Common myeloid progenitor, CD34-positive (primary cell): ENCODE measurements around the gene GPR18.

Source experiments
- CTCF ChIA-PET: fragments of 350-600 bp; sonication (Branson Sonifier 250); formaldehyde crosslinking; loops from one replicate; lab custom pipeline; 2021; ENCODE audit warnings: antibody characterized with exemption; lab: Charles Lee
- POLR2A ChIA-PET: fragments of 350-600 bp; sonication (Branson Sonifier 250); formaldehyde crosslinking; loops from one replicate; lab custom pipeline; 2021; ENCODE audit warnings: antibody characterized with exemption; lab: Charles Lee
- DNase-seq, 3 donors: peaks; one replicate each; pipeline versions ENCODE4 v3.0.0 to v3.0.0-alpha.2; 2013
- H3K27ac ChIP-seq, 2 experiments: 1 replicate in 1 of 2; 2 replicates in 1 of 2; pipeline ENCODE4 v1.7.0; 2013; ENCODE audit warnings: inconsistent platforms in 2 of 2, low read length in 2 of 2, mild to moderate bottlenecking in 2 of 2, low read depth in 1 of 2, moderate library complexity in 1 of 2; ENCODE audit not compliant: severe bottlenecking in 2 of 2, insufficient read depth in 1 of 2, poor library complexity in 1 of 2
- H3K27me3 ChIP-seq, 5 experiments: replicated peaks in 2 of 5; 1 replicate in 3 of 5; 2 replicates in 2 of 5; pipeline versions ENCODE4 v1.6.1 to v1.7.0; 2013; ENCODE audit warnings: low read length in 4 of 5, mild to moderate bottlenecking in 2 of 5, moderate library complexity in 2 of 5, inconsistent platforms in 1 of 5; ENCODE audit not compliant: insufficient read depth in 5 of 5, control insufficient read depth in 4 of 5
- H3K36me3 ChIP-seq, 4 experiments: 1 replicate in 2 of 4; 2 replicates in 2 of 4; pipeline versions ENCODE4 v1.6.1 to v1.7.0; 2013; ENCODE audit warnings: low read length in 3 of 4, control low read depth in 1 of 4, mild to moderate bottlenecking in 1 of 4; ENCODE audit not compliant: control insufficient read depth in 4 of 4, insufficient read depth in 4 of 4
- H3K4me1 ChIP-seq, 4 experiments: 1 replicate in 3 of 4; 2 replicates in 1 of 4; pipeline versions ENCODE4 v1.6.1 to v1.7.1; 2013; ENCODE audit warnings: low read length in 3 of 4, mild to moderate bottlenecking in 3 of 4, control low read depth in 1 of 4, inconsistent platforms in 1 of 4, moderate library complexity in 1 of 4; ENCODE audit not compliant: control insufficient read depth in 4 of 4, insufficient read depth in 4 of 4; ENCODE audit errors: control extremely low read depth in 1 of 4
- H3K4me3 ChIP-seq, 7 experiments: 1 replicate in 4 of 7; 2 replicates in 3 of 7; pipeline versions ENCODE4 v1.5.1 to v1.7.0; 2013; ENCODE audit warnings: mild to moderate bottlenecking in 7 of 7, low read length in 6 of 7, moderate library complexity in 6 of 7, inconsistent platforms in 2 of 7, low read depth in 2 of 7, control low read depth in 1 of 7; ENCODE audit not compliant: insufficient read depth in 4 of 7, control insufficient read depth in 1 of 7; ENCODE audit errors: extremely low read depth in 1 of 7
- H3K9me3 ChIP-seq, 5 experiments: 1 replicate in 4 of 5; 2 replicates in 1 of 5; pipeline versions ENCODE4 v1.6.1 to v1.7.1; 2013; ENCODE audit warnings: low read length in 4 of 5, mild to moderate bottlenecking in 2 of 5, inconsistent platforms in 1 of 5, low read depth in 1 of 5, moderate library complexity in 1 of 5; ENCODE audit not compliant: control insufficient read depth in 4 of 5, insufficient read depth in 2 of 5; ENCODE audit errors: control extremely low read depth in 1 of 5
- WGBS: methylation state at CpG from one replicate; pipeline ENCODE4 v1.1.5; 2013; ENCODE audit not compliant: insufficient coverage; 5-methylcytosine and 5-hydroxymethylcytosine counted together

GPR18 gene

GRCh38 chr13:99258946-99259345 lies 767 bp upstream of the GPR18 start:
- DNase-seq: peak; percentile 41 to 85 (median 77)
- peaks cover 3 to 24% (median 14%) of the 10 kb centered on the region in 4 experiments for H3K36me3 ChIP-seq
- no peaks in the 10 kb centered on the region for H3K9me3 ChIP-seq
- ChIA-PET POLR2A (interaction anchor here (0.6 to 1.0 kb wide), 2 partner anchors 58 to 78 kb away, joined by 3 to 4 read pairs; partner anchors contain the start of gene UBAC2), CTCF (interaction anchor here (0.7 to 2.7 kb wide), 8 partner anchors 9 to 102 kb away, joined by 3 to 14 read pairs (median 6); partner anchors contain the start of gene UBAC2)
- no CpG with 5 or more reads among the region's 3 CpGs for WGBS
- H3K4me1 ChIP-seq: peaks cover 21 to 44% (median 27%) of the 10 kb centered on the region in 4 experiments
- H3K27ac ChIP-seq: peak overlapping the region; percentile 41 to 67
- H3K27me3 ChIP-seq: no peaks in the 10 kb centered on the region
- H3K4me3 ChIP-seq: peak overlapping the region in 6 of 7 experiments; percentile 11 to 63 (median 20)

- Histone ChIP-seq H3K4me1 (peaks cover 16 to 33% (median 24%) of the 10 kb centered on the region in 4 experiments), H3K4me3 (no peak overlapping the region), H3K27ac (peak overlapping the region in 1 of 2 experiments; percentile 67)
Observed at GRCh38 chr13:99257291-99257690, 888 bp downstream of the GPR18 start.

GRCh38 chr13:99256709-99257108 lies 1.5 kb downstream of the GPR18 start:
- POLR2A ChIA-PET: interaction anchor here (1.1 kb wide), 1 partner anchor 13 kb away, joined by 3 read pairs; no protein-coding TSS in a partner anchor
- DNase-seq: no peak
- Histone ChIP-seq H3K36me3 (peaks cover 8 to 24% (median 17%) of the 10 kb centered on the region in 4 experiments), H3K27ac (no peak overlapping the region), H3K27me3 (no peaks in the 10 kb centered on the region), H3K4me1 (peaks cover 16 to 33% (median 24%) of the 10 kb centered on the region in 4 experiments), H3K4me3 (peak overlapping the region in 1 of 7 experiments; percentile 4), H3K9me3 (no peaks in the 10 kb centered on the region)
- WGBS: 40% methylated on average over 1 of the region's 3 CpGs
- CTCF ChIA-PET: interaction anchor here (0.8 to 3.6 kb wide), 6 partner anchors 10 to 80 kb away, joined by 3 to 23 read pairs (median 6); no protein-coding TSS in a partner anchor

More at GRCh38 chr13:99257291-99257690, 888 bp downstream of the GPR18 start:
- no peak for DNase-seq
- H3K9me3 ChIP-seq: no peaks in the 10 kb centered on the region
- POLR2A ChIA-PET: interaction anchor here (1.5 kb wide), 1 partner anchor 57 kb away, joined by 5 read pairs; no protein-coding TSS in a partner anchor
- CTCF ChIA-PET: interaction anchor here (1.0 to 3.6 kb wide), 4 partner anchors 12 to 72 kb away, joined by 3 to 23 read pairs (median 6); no protein-coding TSS in a partner anchor
- peaks cover 5 to 24% (median 14%) of the 10 kb centered on the region in 4 experiments for H3K36me3 ChIP-seq
- H3K27me3 ChIP-seq: no peaks in the 10 kb centered on the region
- WGBS: no CpG with 5 or more reads among the region's 2 CpGs

- Histone ChIP-seq H3K4me1 (peaks cover 16 to 32% (median 24%) of the 10 kb centered on the region in 4 experiments), H3K27me3 (no peaks in the 10 kb centered on the region), H3K36me3 (peaks cover 11 to 24% (median 17%) of the 10 kb centered on the region in 4 experiments), H3K4me3 (peak overlapping the region in 1 of 7 experiments; percentile 4), H3K9me3 (no peaks in the 10 kb centered on the region), H3K27ac (no peak overlapping the region)
- ChIA-PET POLR2A (interaction anchor here (1.1 kb wide), 1 partner anchor 13 kb away, joined by 3 read pairs; no protein-coding TSS in a partner anchor), CTCF (interaction anchor here (0.8 to 3.6 kb wide), 10 partner anchors 8 to 181 kb away, joined by 3 to 23 read pairs (median 4); no protein-coding TSS in a partner anchor)
- no peak for DNase-seq
- 83% methylated on average over 1 of the region's 2 CpGs for WGBS
Observed at GRCh38 chr13:99256283-99256682, 1.9 kb downstream of the GPR18 start.

GRCh38 chr13:99255271-99255670 lies 2.9 kb downstream of the GPR18 start:
- no peaks in the 10 kb centered on the region for H3K27me3 ChIP-seq
- H3K4me1 ChIP-seq: peaks cover 16 to 29% (median 24%) of the 10 kb centered on the region in 4 experiments
- CTCF ChIA-PET: interaction anchor here (0.9 to 3.6 kb wide), 8 partner anchors 9 to 182 kb away, joined by 3 to 23 read pairs (median 5); no protein-coding TSS in a partner anchor
- H3K36me3 ChIP-seq: peaks cover 11 to 21% (median 16%) of the 10 kb centered on the region in 4 experiments
- no peak overlapping the region for H3K27ac ChIP-seq
- POLR2A ChIA-PET: no interaction called here
- no peaks in the 10 kb centered on the region for H3K9me3 ChIP-seq
- DNase-seq: no peak
- no peak overlapping the region for H3K4me3 ChIP-seq
- 98% methylated on average over 9 of the region's 10 CpGs for WGBS

- H3K4me3 ChIP-seq: no peak overlapping the region
- peaks cover 9 to 16% (median 13%) of the 10 kb centered on the region in 4 experiments for H3K36me3 ChIP-seq
- WGBS: 98% methylated on average over 14 of the region's 14 CpGs
- ChIA-PET POLR2A (no interaction called here), CTCF (interaction anchor here (0.9 to 3.6 kb wide), 7 partner anchors 8 to 112 kb away, joined by 3 to 23 read pairs (median 6); no protein-coding TSS in a partner anchor)
- H3K27me3 ChIP-seq: no peaks in the 10 kb centered on the region
- H3K9me3 ChIP-seq: no peaks in the 10 kb centered on the region
- H3K27ac ChIP-seq: no peak overlapping the region
- no peak for DNase-seq
- peaks cover 16 to 27% (median 22%) of the 10 kb centered on the region in 4 experiments for H3K4me1 ChIP-seq
Observed at GRCh38 chr13:99254830-99255229, 3.3 kb downstream of the GPR18 start.
